ENCODE results near the gene DIS3L2.

Gene DIS3L2

GRCh38 chr2:231920366-231920765 lies 41.1 kb upstream of the DIS3L2 start:
- CTCF ChIA-PET: interaction anchor here (1.3 to 7.5 kb wide), 4 partner anchors 13 to 370 kb away, joined by 3 to 52 read pairs (median 22); no protein-coding TSS in a partner anchor
- no peak for DNase-seq (ENCODE audit: extremely low spot score)
- TF ChIP-seq CTCF (IDR thresholded peaks at IDR 0.05; ENCODE audit: control extremely low read depth, extremely low read depth, low read depth, missing control alignments): no peak
- POLR2A ChIA-PET: no interaction called here

- ChIA-PET CTCF (interaction anchor here (1.1 to 7.5 kb wide), 6 partner anchors 12 to 369 kb away, joined by 3 to 52 read pairs (median 5); no protein-coding TSS in a partner anchor), POLR2A (no interaction called here)
- TF ChIP-seq CTCF (IDR thresholded peaks at IDR 0.05; ENCODE audit: control extremely low read depth, extremely low read depth, low read depth, missing control alignments): no peak
- no peak for DNase-seq (ENCODE audit: extremely low spot score)
Measured at GRCh38 chr2:231920795-231921194, 40.7 kb upstream of the DIS3L2 start.

- TF ChIP-seq CTCF (IDR thresholded peaks at IDR 0.05; ENCODE audit: control extremely low read depth, extremely low read depth, low read depth, missing control alignments): no peak
- POLR2A ChIA-PET: no interaction called here
- CTCF ChIA-PET: interaction anchor here (1.0 to 7.5 kb wide), 7 partner anchors 15 to 414 kb away, joined by 3 to 66 read pairs (median 5); no protein-coding TSS in a partner anchor
- no peak for DNase-seq (ENCODE audit: extremely low spot score)
Measured at GRCh38 chr2:231922311-231923009, 39.1 kb upstream of the DIS3L2 start.

- ChIA-PET CTCF (interaction anchor here (1.0 to 7.5 kb wide), 6 partner anchors 16 to 413 kb away, joined by 3 to 66 read pairs (median 9); no protein-coding TSS in a partner anchor), POLR2A (no interaction called here)
- no peak for TF ChIP-seq CTCF (IDR thresholded peaks at IDR 0.05; ENCODE audit: control extremely low read depth, extremely low read depth, low read depth, missing control alignments)
- DNase-seq (ENCODE audit: extremely low spot score): no peak
Measured at GRCh38 chr2:231923010-231923344, 38.5 kb upstream of the DIS3L2 start.

GRCh38 chr2:231923951-231924888 lies 37.3 kb upstream of the DIS3L2 start:
- DNase-seq (ENCODE audit: extremely low spot score): peak; percentile 15
- no peak for TF ChIP-seq CTCF (IDR thresholded peaks at IDR 0.05; ENCODE audit: control extremely low read depth, extremely low read depth, low read depth, missing control alignments)
- CTCF ChIA-PET: interaction anchor here (0.8 to 7.5 kb wide), 21 partner anchors 9 to 515 kb away, joined by 3 to 66 read pairs (median 4); no protein-coding TSS in a partner anchor
- POLR2A ChIA-PET: no interaction called here

GRCh38 chr2:231924889-231925275 lies 36.6 kb upstream of the DIS3L2 start:
- no peak for DNase-seq (ENCODE audit: extremely low spot score)
- ChIA-PET CTCF (interaction anchor here (0.8 to 7.5 kb wide), 25 partner anchors 8 to 514 kb away, joined by 3 to 66 read pairs (median 4); no protein-coding TSS in a partner anchor), POLR2A (no interaction called here)
- no peak for TF ChIP-seq CTCF (IDR thresholded peaks at IDR 0.05; ENCODE audit: control extremely low read depth, extremely low read depth, low read depth, missing control alignments)
